OCI-LY7 (cell line): ENCODE results near the gene RTL10. TPM values are rescaled to one million over a fixed set of nuclear protein-coding genes. Genes with fewer than 3 reads are reported as not detected.

Source experiments
- BruUV-seq: library from RNA; stranded (reverse); fragments of 400-500 nt; replicated peaks from 2 replicates; lab custom pipeline; 2021; lab: Mats Ljungman, UMichigan
- CTCF ChIA-PET: fragments of 300-600 bp; sonication (Branson Sonifier 250); formaldehyde crosslinking; loops from one replicate; lab custom pipeline; 2022; ENCODE audit warnings: antibody characterized with exemption; ENCODE audit not compliant: unreplicated experiment; lab: Charles Lee
- POLR2A ChIA-PET: fragments of 300-600 bp; sonication (Branson Sonifier 250); formaldehyde crosslinking; loops from one replicate; lab custom pipeline; 2022; ENCODE audit warnings: antibody characterized with exemption; lab: Charles Lee
- DNase-seq: peaks from one replicate; pipeline ENCODE4 v3.0.0-alpha.2; 2015; ENCODE audit warnings: low spot score
- H2AFZ ChIP-seq: fragments of 200-600 bp; sonication (generic), shearing (Covaris generic); 2 replicates; pipeline ENCODE4 v1.6.1; 2014; ENCODE audit warnings: mild to moderate bottlenecking, antibody characterized with exemption, low read length, moderate library complexity
- H3K27ac ChIP-seq: fragments of 200-600 bp; sonication (generic); 2 replicates; pipeline ENCODE4 v1.5.1; 2014; ENCODE audit warnings: mixed run types, low read depth, mild to moderate bottlenecking, moderate library complexity, low read length, inconsistent platforms; ENCODE audit not compliant: poor library complexity, severe bottlenecking
- H3K36me3 ChIP-seq: fragments of 200-600 bp; sonication (generic); 2 replicates; pipeline ENCODE4 v1.6.1; 2014; ENCODE audit warnings: mild to moderate bottlenecking, antibody characterized with exemption, low read length, moderate library complexity, mixed read lengths; ENCODE audit not compliant: insufficient read depth
- H3K4me1 ChIP-seq: fragments of 200-600 bp; sonication (generic); 2 replicates; pipeline ENCODE4 v1.5.1; 2014; ENCODE audit warnings: mild to moderate bottlenecking, low read length; ENCODE audit not compliant: insufficient read depth, poor library complexity, severe bottlenecking
- H3K4me2 ChIP-seq: fragments of 200-600 bp; sonication (generic); 2 replicates; pipeline ENCODE4 v1.6.1; 2014; ENCODE audit warnings: mild to moderate bottlenecking, low read length
- H3K4me3 ChIP-seq: fragments of 200-600 bp; sonication (generic); 2 replicates; pipeline ENCODE4 v1.5.1; 2014; ENCODE audit warnings: mild to moderate bottlenecking, low read depth, low read length; ENCODE audit not compliant: poor library complexity, severe bottlenecking
- H3K79me2 ChIP-seq: fragments of 200-600 bp; sonication (generic); 2 replicates; pipeline ENCODE4 v1.6.1; 2016; ENCODE audit warnings: low read depth, mild to moderate bottlenecking, low read length, moderate library complexity, mixed read lengths; ENCODE audit not compliant: insufficient read depth
- H3K9me2 ChIP-seq: fragments of 200-600 bp; sonication (generic); 2 replicates; pipeline ENCODE4 v1.6.1; 2016; ENCODE audit warnings: mild to moderate bottlenecking, low read length, mixed read lengths; ENCODE audit not compliant: insufficient read depth
- H3K9me3 ChIP-seq: fragments of 200-600 bp; sonication (generic); 2 replicates; pipeline ENCODE4 v1.6.1; 2014; ENCODE audit warnings: mild to moderate bottlenecking, mixed run types, low read length, mixed read lengths
- H4K20me1 ChIP-seq: fragments of 200-600 bp; sonication (generic); 2 replicates; pipeline ENCODE4 v1.6.1; 2014; ENCODE audit warnings: mild to moderate bottlenecking, antibody characterized with exemption, low read length, moderate library complexity, mixed read lengths; ENCODE audit not compliant: insufficient read depth
- CTCF ChIP-seq: fragments of 200-600 bp; sonication (generic); conservative IDR thresholded peaks from 2 replicates; pipeline ENCODE4 v1.5.1; 2014; ENCODE audit warnings: mild to moderate bottlenecking, antibody characterized with exemption, low read length, moderate library complexity, mixed read lengths
- EZH2phosphoT487 ChIP-seq: fragments of 200-600 bp; sonication (generic); IDR thresholded peaks from 2 replicates; pipeline ENCODE4 v1.6.1; 2018; ENCODE audit warnings: low read depth, borderline replicate concordance, mild to moderate bottlenecking, mixed run types, antibody characterized with exemption, low read length, moderate library complexity, mixed read lengths
- intact Hi-C: fragments of 100-400 bp; cut with micrococcal nuclease; formaldehyde crosslinking; loops from one replicate; pipeline ENCODE4 v1.10.0; 2022; ENCODE audit not compliant: unreplicated experiment
- total RNA-seq, 2 experiments: library from RNA; depleted of rRNA in 1 of 2; stranded (reverse); fragments of >200 nt in 1 of 2; shearing (Covaris generic) in 1 of 2; gene quantifications; 2 replicates each; pipeline ENCODE4 v1.2.3, GENCODE V29; 2014 to 2022

The RTL10 gene
- total RNA-seq, 2 experiments from 2014 or later: 26.2 to 28.2 TPM

DNA sequence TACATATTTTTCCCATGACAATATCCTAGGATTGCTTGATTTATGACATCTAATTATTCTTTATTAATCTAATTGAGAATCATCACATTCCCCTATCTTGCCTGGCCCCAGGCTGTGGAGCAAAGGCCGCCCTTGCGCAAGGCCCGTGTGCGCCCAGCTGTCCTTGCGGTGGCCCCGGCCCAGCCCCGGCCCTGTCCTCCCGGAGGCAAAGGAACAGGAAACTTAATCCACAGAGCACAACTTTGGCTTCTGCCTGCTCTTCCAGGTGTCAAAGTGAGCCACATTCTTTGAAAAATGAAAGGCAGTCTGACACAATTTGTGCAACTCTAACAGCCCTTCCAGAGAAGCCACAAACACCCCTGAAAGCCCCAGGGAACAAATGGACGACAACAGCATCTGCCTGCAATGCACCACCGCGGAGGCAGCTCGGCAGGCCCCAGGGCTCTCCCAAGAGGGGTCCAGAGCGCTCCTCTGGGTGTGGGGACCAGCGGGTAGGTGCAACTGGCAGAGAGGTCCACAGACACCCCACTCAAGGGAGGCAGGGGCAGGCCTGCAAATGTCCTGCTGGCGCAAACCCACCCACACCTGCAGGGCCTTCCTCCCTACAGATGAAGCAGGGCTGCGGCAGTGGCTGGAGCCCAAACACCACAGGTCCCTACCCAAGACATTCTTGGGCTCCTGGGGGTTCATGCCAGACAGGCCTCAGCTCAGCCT, 30.3 kb downstream of the RTL10 start:
- intact Hi-C loops: no loop called here
- ChIA-PET POLR2A (interaction anchor here (1.4 kb wide), 1 partner anchor 8 kb away, joined by 3 read pairs; no protein-coding TSS in a partner anchor), CTCF (no interaction called here)
- Histone ChIP-seq H3K9me2 (no peaks in the 10 kb centered on the region), H3K79me2 (no peaks in the 10 kb centered on the region), H4K20me1 (no peaks in the 10 kb centered on the region), H3K27ac (no peak overlapping the region), H3K36me3 (peaks cover 4% of the 10 kb centered on the region; the same call in 1 of the 2 replicates), H3K9me3 (no peaks in the 10 kb centered on the region), H3K4me2 (no peak overlapping the region), H2AFZ (no peak overlapping the region), H3K4me3 (no peak overlapping the region), H3K4me1 (no peaks in the 10 kb centered on the region)
- no TSS peak for BruUV-seq
- no peak for DNase-seq
- TF ChIP-seq EZH2phosphoT487: no peak
- no peak for TF ChIP-seq CTCF

DNA sequence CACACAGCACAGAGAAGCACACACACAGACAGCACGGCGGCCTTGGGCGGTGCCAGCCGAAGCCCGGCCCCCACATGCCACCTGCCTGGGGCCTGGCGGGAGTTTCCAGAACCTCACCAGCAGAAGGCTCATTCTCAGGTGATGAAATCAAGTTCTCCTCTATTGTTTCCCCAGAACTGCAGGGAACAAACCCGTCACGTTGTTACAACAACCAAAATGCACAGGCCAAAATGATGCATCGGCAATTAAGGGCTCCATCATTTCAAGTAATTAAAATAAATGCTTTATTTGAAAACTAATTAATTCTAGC, 30.8 kb downstream of the RTL10 start:
- no peaks in the 10 kb centered on the region for H3K9me2 ChIP-seq
- no peaks in the 10 kb centered on the region for H3K79me2 ChIP-seq
- no peaks in the 10 kb centered on the region for H3K4me1 ChIP-seq
- no TSS peak for BruUV-seq
- POLR2A ChIA-PET: interaction anchor here (1.4 kb wide), 1 partner anchor 9 kb away, joined by 3 read pairs; no protein-coding TSS in a partner anchor
- TF ChIP-seq EZH2phosphoT487 (no peak), CTCF (no peak)
- no peak for DNase-seq
- no peak overlapping the region for H3K4me2 ChIP-seq
- intact Hi-C loops: no loop called here
- peaks cover 4% of the 10 kb centered on the region; the same call in 1 of the 2 replicates for H3K36me3 ChIP-seq
- no peak overlapping the region for H2AFZ ChIP-seq
- CTCF ChIA-PET: no interaction called here
- no peaks in the 10 kb centered on the region for H4K20me1 ChIP-seq
- no peaks in the 10 kb centered on the region for H3K9me3 ChIP-seq
- no peak overlapping the region for H3K4me3 ChIP-seq
- H3K27ac ChIP-seq: no peak overlapping the region
